OCI-LY1 (cell line): ENCODE measurements around the gene CFAP58.

ENCODE experiments used
- CTCF ChIP-seq: fragments of 200-600 bp; sonication (generic), shearing (Covaris generic); IDR thresholded peaks from 2 replicates; pipeline ENCODE4 v1.5.1; 2017; ENCODE audit warnings: mild to moderate bottlenecking, antibody characterized with exemption, low read length, moderate library complexity, mixed read lengths
- EZH2 ChIP-seq: fragments of 200-600 bp; sonication (generic), shearing (Covaris generic); IDR thresholded peaks from 2 replicates; pipeline ENCODE4 v1.8.0; 2017; ENCODE audit warnings: borderline replicate concordance, mixed run types, mild to moderate bottlenecking, antibody characterized with exemption, low read length, moderate library complexity, mixed read lengths

DNA sequence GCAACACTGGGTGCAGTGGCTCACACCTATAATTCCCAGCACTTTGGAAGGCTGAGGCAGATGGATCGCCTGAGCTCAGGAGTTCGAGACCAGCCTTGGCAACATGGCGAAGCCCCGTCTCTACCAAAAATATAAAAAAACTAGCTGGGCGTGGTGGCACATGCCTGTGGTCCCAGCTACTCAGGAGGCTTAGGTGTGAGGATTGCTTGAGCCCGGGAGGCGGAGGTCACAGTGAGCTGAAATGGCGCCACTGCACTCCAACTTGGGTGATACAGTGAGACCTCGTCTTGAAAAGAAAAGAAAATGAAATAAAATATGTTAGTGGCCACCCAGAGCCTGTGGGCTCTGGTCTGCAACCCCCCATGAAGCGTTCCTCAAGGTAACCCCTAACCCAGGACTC lies 28.7 kb upstream of the CFAP58 start:
- TF ChIP-seq CTCF, result no peak
- TF ChIP-seq EZH2, result no peak
